Endodermal cell (in vitro differentiated cells): ENCODE results near the gene IQSEC2. TPM values are rescaled to one million over a fixed set of nuclear protein-coding genes. Genes with fewer than 3 reads are reported as not detected.

Experiments used
- DNase-seq: peaks from one replicate; pipeline ENCODE4 v3.0.0-alpha.2; 2017
- H3K27ac ChIP-seq: 2 replicates; pipeline ENCODE4 v1.5.1; 2013; ENCODE audit warnings: mild to moderate bottlenecking, low read depth, low read length, moderate library complexity
- H3K27me3 ChIP-seq: 2 replicates; pipeline ENCODE4 v1.6.1; 2013; ENCODE audit warnings: mild to moderate bottlenecking, low read length, moderate library complexity; ENCODE audit not compliant: insufficient read depth, control insufficient read depth, poor library complexity, severe bottlenecking
- H3K36me3 ChIP-seq: 2 replicates; pipeline ENCODE4 v1.7.0; 2013; ENCODE audit warnings: mild to moderate bottlenecking, low read length, moderate library complexity; ENCODE audit not compliant: control insufficient read depth, insufficient read depth
- H3K4me1 ChIP-seq: one replicate; pipeline ENCODE4 v1.7.0; 2013; ENCODE audit warnings: low read length; ENCODE audit not compliant: control insufficient read depth, insufficient read depth
- H3K4me3 ChIP-seq: 2 replicates; pipeline ENCODE4 v1.5.1; 2013; ENCODE audit warnings: mild to moderate bottlenecking, low read length, moderate library complexity
- H3K9ac ChIP-seq: 2 replicates; pipeline ENCODE4 v1.6.1; 2013; ENCODE audit warnings: mild to moderate bottlenecking, low read length, moderate library complexity; ENCODE audit not compliant: poor library complexity, severe bottlenecking; ENCODE audit errors: extremely low read depth
- H3K9me3 ChIP-seq: 2 replicates; pipeline ENCODE4 v1.6.1; 2013; ENCODE audit warnings: mild to moderate bottlenecking, low read length, moderate library complexity; ENCODE audit not compliant: control insufficient read depth
- H3K27ac Mint-ChIP-seq: 2 replicates; pipeline ENCODE4 v1.8.0; 2020; ENCODE audit warnings: mixed read lengths
- H3K27me3 Mint-ChIP-seq: 2 replicates; pipeline ENCODE4 v1.8.0; 2021; ENCODE audit warnings: mild to moderate bottlenecking, mixed read lengths; ENCODE audit not compliant: insufficient read depth
- H3K36me3 Mint-ChIP-seq: 2 replicates; pipeline ENCODE4 v1.8.0; 2020; ENCODE audit warnings: low read depth, mixed read lengths
- H3K4me1 Mint-ChIP-seq: 2 replicates; pipeline ENCODE4 v1.8.0; 2020; ENCODE audit warnings: mixed read lengths
- H3K4me3 Mint-ChIP-seq: 2 replicates; pipeline ENCODE4 v1.8.0; 2020; ENCODE audit warnings: mild to moderate bottlenecking, moderate library complexity, mixed read lengths
- H3K9me3 Mint-ChIP-seq: 2 replicates; pipeline ENCODE4 v1.8.0; 2020; ENCODE audit warnings: mild to moderate bottlenecking, mixed read lengths
- WGBS, 2 experiments: methylation state at CpG; one replicate each; pipeline versions ENCODE4 v1.1.5 to v1.1.7; 2013; ENCODE audit warnings: missing lambda C conversion rate in 2 of 2, mixed read lengths in 1 of 2; ENCODE audit not compliant: insufficient coverage in 1 of 2, insufficient read length in 1 of 2; 5-methylcytosine and 5-hydroxymethylcytosine counted together
- total RNA-seq, 2 donors: library from RNA; stranded (reverse); fragmentation: NEBNext Ultra II Directional in 1 of 2; extraction: Animal tissue kit (Norgen Biotek cat#: 25700) in 1 of 2; gene quantifications; 2 replicates in 1 of 2; 3 replicates in 1 of 2; pipeline ENCODE4 v1.2.1, GENCODE V29; 2021
- TF ChIP-seq, protein P1 (sequence below): fragments of 200-600 bp; sonication (generic); conservative IDR thresholded peaks from 2 replicates; pipeline ENCODE4 v1.5.0; 2021; ENCODE audit warnings: antibody characterized with exemption, mild to moderate bottlenecking

The IQSEC2 gene
- total RNA-seq, 2 donors from 2014 or later: 14.7 to 18.2 TPM

DNA sequence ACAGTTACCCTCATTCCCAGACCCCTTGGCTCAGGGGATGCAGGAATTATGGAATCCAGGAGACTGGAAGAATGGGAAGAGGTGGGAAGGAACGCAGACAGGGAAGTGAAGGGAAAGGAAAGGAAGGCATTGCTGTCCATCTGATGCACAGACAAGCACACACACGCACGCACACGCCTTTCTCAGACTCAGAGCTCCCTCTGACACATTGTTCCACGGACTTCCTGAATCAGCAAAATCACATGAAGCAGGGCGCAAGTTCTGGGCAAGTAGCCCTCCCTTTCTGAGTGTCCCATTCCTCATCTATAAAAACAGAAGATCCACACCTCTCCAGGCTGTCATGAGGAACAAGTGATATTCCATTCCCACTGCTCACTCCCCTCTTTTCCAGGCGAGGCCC, 13.2 kb downstream of the IQSEC2 start:
- Histone ChIP-seq H3K4me3 (no peak overlapping the region), H3K4me1 (no peaks in the 10 kb centered on the region), H3K27ac (no peak overlapping the region), H3K9me3 (no peaks in the 10 kb centered on the region), H3K27me3 (no peaks in the 10 kb centered on the region), H3K36me3 (no peaks in the 10 kb centered on the region), H3K9ac (no peak overlapping the region)
- Mint-ChIP-seq H3K9me3 (peaks cover 43% of the 10 kb centered on the region), H3K4me1 (no peaks in the 10 kb centered on the region), H3K27ac (no peak overlapping the region), H3K36me3 (peaks cover 3% of the 10 kb centered on the region), H3K27me3 (no peaks in the 10 kb centered on the region), H3K4me3 (no peak overlapping the region)
- TF ChIP-seq, protein P1, sequence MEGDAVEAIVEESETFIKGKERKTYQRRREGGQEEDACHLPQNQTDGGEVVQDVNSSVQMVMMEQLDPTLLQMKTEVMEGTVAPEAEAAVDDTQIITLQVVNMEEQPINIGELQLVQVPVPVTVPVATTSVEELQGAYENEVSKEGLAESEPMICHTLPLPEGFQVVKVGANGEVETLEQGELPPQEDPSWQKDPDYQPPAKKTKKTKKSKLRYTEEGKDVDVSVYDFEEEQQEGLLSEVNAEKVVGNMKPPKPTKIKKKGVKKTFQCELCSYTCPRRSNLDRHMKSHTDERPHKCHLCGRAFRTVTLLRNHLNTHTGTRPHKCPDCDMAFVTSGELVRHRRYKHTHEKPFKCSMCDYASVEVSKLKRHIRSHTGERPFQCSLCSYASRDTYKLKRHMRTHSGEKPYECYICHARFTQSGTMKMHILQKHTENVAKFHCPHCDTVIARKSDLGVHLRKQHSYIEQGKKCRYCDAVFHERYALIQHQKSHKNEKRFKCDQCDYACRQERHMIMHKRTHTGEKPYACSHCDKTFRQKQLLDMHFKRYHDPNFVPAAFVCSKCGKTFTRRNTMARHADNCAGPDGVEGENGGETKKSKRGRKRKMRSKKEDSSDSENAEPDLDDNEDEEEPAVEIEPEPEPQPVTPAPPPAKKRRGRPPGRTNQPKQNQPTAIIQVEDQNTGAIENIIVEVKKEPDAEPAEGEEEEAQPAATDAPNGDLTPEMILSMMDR: no peak
- DNase-seq: no peak
- WGBS, 2 experiments: 82% methylated on average over 7 of the region's 7 CpGs; no CpG with 5 or more reads in 1 of the 2 experiments

DNA sequence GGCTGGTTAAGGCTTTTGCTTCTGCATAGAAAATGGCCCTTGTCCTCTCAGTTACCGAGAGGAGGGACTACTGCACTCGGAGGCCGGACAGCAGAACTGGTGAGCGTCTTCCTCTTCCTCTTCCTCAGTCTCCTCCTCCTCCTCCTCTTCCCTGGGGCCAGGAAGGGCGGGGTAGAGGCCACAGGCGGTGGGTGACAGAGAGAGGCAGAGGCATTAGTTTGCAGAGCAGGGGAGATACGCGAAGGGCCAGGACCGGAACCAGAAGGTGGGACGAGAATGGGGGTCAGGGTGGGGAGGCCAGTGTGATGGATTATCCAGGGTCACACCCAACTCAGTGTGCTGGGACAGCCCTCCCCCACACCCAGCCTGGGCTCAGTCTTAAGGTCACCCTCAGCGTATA, 14.5 kb downstream of the IQSEC2 start:
- no peak overlapping the region for H3K4me3 Mint-ChIP-seq
- peaks cover 46% of the 10 kb centered on the region for H3K9me3 Mint-ChIP-seq
- DNase-seq: no peak
- H3K36me3 ChIP-seq: no peaks in the 10 kb centered on the region
- H3K27ac ChIP-seq: no peak overlapping the region
- H3K27me3 ChIP-seq: no peaks in the 10 kb centered on the region
- no peaks in the 10 kb centered on the region for H3K4me1 ChIP-seq
- no peaks in the 10 kb centered on the region for H3K27me3 Mint-ChIP-seq
- TF ChIP-seq, protein P1: no peak
- H3K9ac ChIP-seq: no peak overlapping the region
- H3K36me3 Mint-ChIP-seq: peaks cover 3% of the 10 kb centered on the region
- H3K4me3 ChIP-seq: no peak overlapping the region
- WGBS, 2 experiments: 91% methylated on average over 6 of the region's 11 CpGs; no CpG with 5 or more reads in 1 of the 2 experiments
- no peak overlapping the region for H3K27ac Mint-ChIP-seq
- H3K9me3 ChIP-seq: no peaks in the 10 kb centered on the region
- H3K4me1 Mint-ChIP-seq: peaks cover 4% of the 10 kb centered on the region

DNA sequence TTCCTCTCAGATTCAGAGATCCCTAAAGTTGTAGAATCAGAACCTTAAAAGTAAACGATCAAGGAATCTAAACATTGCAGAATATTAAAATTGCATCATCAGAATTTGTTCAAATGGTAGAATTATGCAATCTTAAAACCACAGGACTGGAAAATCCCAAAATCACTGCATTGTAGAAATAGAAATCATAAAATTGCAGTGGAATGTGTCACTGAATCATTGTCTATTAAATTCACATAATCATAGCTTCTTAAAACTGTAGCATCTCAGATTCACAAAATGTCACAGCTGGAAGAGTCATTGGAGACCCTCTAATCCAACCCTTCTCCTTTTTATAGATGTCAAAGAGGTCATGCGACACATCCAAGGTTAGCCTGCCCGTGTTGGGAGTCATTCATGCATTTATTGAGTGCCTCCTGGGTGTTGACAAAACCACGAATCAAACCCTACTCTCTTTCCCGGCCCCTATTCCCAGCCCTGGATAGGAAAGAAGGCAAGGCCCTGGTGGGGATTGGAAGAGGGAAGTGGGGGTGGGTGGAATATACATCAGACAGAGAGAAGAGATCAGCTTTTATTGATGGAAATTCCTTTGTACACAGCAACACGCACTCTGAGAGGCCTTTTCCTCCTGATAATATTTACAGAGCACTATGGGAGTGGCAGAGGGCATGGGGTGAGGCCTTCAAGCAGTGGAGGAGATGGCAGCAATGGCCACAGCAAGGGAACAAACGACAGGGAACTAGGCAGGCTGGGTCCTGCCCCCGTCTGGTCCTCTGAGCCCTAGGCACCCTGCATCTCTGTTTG, 15.4 kb downstream of the IQSEC2 start:
- no peaks in the 10 kb centered on the region for H3K4me1 ChIP-seq
- Mint-ChIP-seq H3K4me3 (no peak overlapping the region), H3K4me1 (peaks cover 4% of the 10 kb centered on the region), H3K27ac (no peak overlapping the region), H3K36me3 (peaks cover 3% of the 10 kb centered on the region), H3K9me3 (peaks cover 52% of the 10 kb centered on the region), H3K27me3 (no peaks in the 10 kb centered on the region)
- TF ChIP-seq, protein P1: no peak
- no peak overlapping the region for H3K27ac ChIP-seq
- H3K27me3 ChIP-seq: no peaks in the 10 kb centered on the region
- no peaks in the 10 kb centered on the region for H3K9me3 ChIP-seq
- no peak overlapping the region for H3K4me3 ChIP-seq
- no peaks in the 10 kb centered on the region for H3K36me3 ChIP-seq
- H3K9ac ChIP-seq: no peak overlapping the region
- 86 to 97% methylated on average over 1 to 5 of the region's 8 CpGs for WGBS, 2 experiments
- DNase-seq: no peak
